Large intestine (tissue), 3 donors: ENCODE measurements around the gene R3HCC1L. TPM values are rescaled to one million over a fixed set of nuclear protein-coding genes. Genes with fewer than 3 reads are reported as not detected.
"Not testable (repeated sequence)": the region's sequence is repeated elsewhere in the genome, so short reads cannot be mapped to it uniquely, and the experiment has no call there.

Source experiments
- DNase-seq, 2 donors: peaks; one replicate each; pipeline versions ENCODE4 v3.0.0 to v3.0.0-alpha.2; 2013
- H3K27ac ChIP-seq: one replicate; pipeline ENCODE4 v1.5.1; 2013; ENCODE audit warnings: low read length
- H3K27me3 ChIP-seq: 2 replicates; pipeline ENCODE4 v1.6.1; 2013; ENCODE audit warnings: low read length; ENCODE audit not compliant: control insufficient read depth, insufficient read depth
- H3K36me3 ChIP-seq: 2 replicates; pipeline ENCODE4 v1.6.1; 2013; ENCODE audit warnings: low read length; ENCODE audit not compliant: control insufficient read depth, insufficient read depth
- H3K4me1 ChIP-seq: one replicate; pipeline ENCODE4 v1.6.1; 2013; ENCODE audit warnings: low read length; ENCODE audit not compliant: control insufficient read depth, insufficient read depth
- H3K4me3 ChIP-seq: one replicate; pipeline ENCODE4 v1.5.1; 2013; ENCODE audit warnings: low read length
- H3K9me3 ChIP-seq: one replicate; pipeline ENCODE4 v1.6.1; 2013; ENCODE audit warnings: mild to moderate bottlenecking, low read depth, low read length, moderate library complexity; ENCODE audit not compliant: control insufficient read depth
- WGBS: methylation state at CpG from one replicate; pipeline ENCODE4 v1.1.5; 2013; ENCODE audit warnings: low lambda C conversion rate; ENCODE audit not compliant: insufficient coverage; 5-methylcytosine and 5-hydroxymethylcytosine counted together
- polyA plus RNA-seq: library from polyadenylated mRNA; unstranded; fragments of 120-200 nt; gene quantifications from one replicate; pipeline ENCODE4 v1.2.1, GENCODE V29; 2013

R3HCC1L gene
- polyA plus RNA-seq, 1 donor: 18.2 TPM

GRCh38 chr10:98170249-98171117 lies 36.0 kb downstream of the R3HCC1L start:
- 100% methylated on average over 1 of the region's 3 CpGs for WGBS
- Histone ChIP-seq H3K9me3 (no peaks in the 10 kb centered on the region), H3K36me3 (peaks cover 27% of the 10 kb centered on the region), H3K4me3 (no peak overlapping the region), H3K27me3 (no peaks in the 10 kb centered on the region), H3K27ac (no peak overlapping the region), H3K4me1 (no peaks in the 10 kb centered on the region)
- peak; percentile 30 to 36 for DNase-seq

- H3K4me1 ChIP-seq: no peaks in the 10 kb centered on the region
- no peaks in the 10 kb centered on the region for H3K9me3 ChIP-seq
- no peaks in the 10 kb centered on the region for H3K27me3 ChIP-seq
- peaks cover 20% of the 10 kb centered on the region for H3K36me3 ChIP-seq
- no peak for DNase-seq
- no peak overlapping the region for H3K4me3 ChIP-seq
- H3K27ac ChIP-seq: no peak overlapping the region
- WGBS: no CpG with 5 or more reads among the region's 4 CpGs
Measured at GRCh38 chr10:98172073-98172472, 37.6 kb downstream of the R3HCC1L start.

DNA sequence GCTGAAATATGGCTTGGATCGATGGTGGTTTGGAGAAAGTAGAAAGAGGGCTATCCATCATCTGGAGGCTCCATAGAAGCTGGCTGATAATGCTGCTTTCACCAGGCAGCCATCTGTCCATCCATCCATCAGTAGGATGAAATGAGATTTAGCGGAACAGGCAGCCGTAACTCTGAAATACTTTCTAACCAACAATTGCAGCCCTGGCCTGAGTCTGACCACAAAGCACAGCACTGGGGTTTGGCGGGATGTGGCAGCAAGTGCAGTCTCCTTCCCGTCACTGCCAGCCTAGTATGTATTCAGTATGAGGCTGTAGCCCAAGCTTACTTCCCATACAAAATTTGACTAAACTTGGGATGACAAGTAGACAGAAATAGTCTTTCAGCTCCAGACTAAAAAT lies 38.0 kb downstream of the R3HCC1L start:
- Histone ChIP-seq H3K27me3 (no peaks in the 10 kb centered on the region), H3K4me1 (no peaks in the 10 kb centered on the region), H3K36me3 (peaks cover 17% of the 10 kb centered on the region), H3K27ac (no peak overlapping the region), H3K9me3 (no peaks in the 10 kb centered on the region), H3K4me3 (no peak overlapping the region)
- no peak for DNase-seq
- no CpG with 5 or more reads among the region's 5 CpGs for WGBS

DNA sequence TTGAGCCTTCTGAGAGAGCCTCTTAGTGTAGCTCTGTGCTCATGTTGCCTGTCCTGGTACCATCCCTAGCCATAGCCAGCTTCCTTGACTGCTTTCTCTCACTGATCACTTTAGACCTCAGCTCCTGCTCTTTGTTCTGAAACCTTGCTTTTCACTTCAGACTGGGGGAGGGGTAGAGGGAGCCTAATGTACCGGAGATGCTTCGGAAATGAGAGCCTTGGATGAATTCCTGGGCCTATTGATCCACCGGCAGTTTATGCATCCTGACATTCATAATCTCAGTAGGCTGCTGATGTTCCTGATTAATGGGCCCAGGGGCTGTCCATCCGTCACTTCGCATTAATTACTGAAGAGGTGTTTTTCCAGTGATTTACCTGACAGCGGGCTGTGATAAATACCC lies 38.8 kb downstream of the R3HCC1L start:
- H3K27ac ChIP-seq: no peak overlapping the region
- H3K27me3 ChIP-seq: no peaks in the 10 kb centered on the region
- H3K4me3 ChIP-seq: no peak overlapping the region
- no CpG with 5 or more reads among the region's 6 CpGs for WGBS
- H3K36me3 ChIP-seq: peaks cover 13% of the 10 kb centered on the region
- H3K9me3 ChIP-seq: no peaks in the 10 kb centered on the region
- DNase-seq: no peak
- H3K4me1 ChIP-seq: no peaks in the 10 kb centered on the region

- DNase-seq, H3K4me3 ChIP-seq, H3K27ac ChIP-seq, H3K27me3 ChIP-seq, H3K4me1 ChIP-seq, H3K9me3 ChIP-seq: not testable (repeated sequence)
- no CpG with 5 or more reads among the region's 14 CpGs for WGBS
- H3K36me3 ChIP-seq: peaks cover 21% of the 10 kb centered on the region
Measured at GRCh38 chr10:98182351-98182915, 48.0 kb downstream of the R3HCC1L start.

DNA sequence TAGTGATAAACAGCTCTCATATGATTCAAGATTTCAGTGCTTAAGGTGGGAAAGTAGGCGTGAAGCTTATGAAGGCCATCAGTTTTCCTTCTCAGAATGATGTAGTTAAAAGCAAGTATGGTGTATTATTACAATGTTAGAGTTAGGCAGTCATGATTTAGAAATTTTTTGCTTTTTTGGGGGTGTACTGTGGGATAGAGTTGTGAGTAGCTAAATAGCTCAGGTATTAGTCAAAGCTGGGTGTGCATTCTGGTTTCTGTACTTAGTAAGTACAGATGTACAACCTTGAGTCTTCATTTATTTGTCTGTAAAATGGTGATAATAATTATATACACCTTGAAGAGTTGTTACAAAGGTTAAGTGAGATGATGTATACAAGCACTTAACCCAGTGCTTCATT lies 52.2 kb downstream of the R3HCC1L start:
- H3K9me3 ChIP-seq: no peaks in the 10 kb centered on the region
- H3K27me3 ChIP-seq: no peaks in the 10 kb centered on the region
- no peak overlapping the region for H3K27ac ChIP-seq
- no peak overlapping the region for H3K4me3 ChIP-seq
- H3K4me1 ChIP-seq: no peaks in the 10 kb centered on the region
- WGBS: no CpG with 5 or more reads among the region's 1 CpG
- H3K36me3 ChIP-seq: peaks cover 21% of the 10 kb centered on the region
- no peak for DNase-seq

- H3K4me3 ChIP-seq, H3K4me1 ChIP-seq, H3K27me3 ChIP-seq, H3K27ac ChIP-seq, DNase-seq, H3K9me3 ChIP-seq, H3K36me3 ChIP-seq: not testable (repeated sequence)
- no CpG with 5 or more reads among the region's 4 CpGs for WGBS
Measured at GRCh38 chr10:98190773-98191172, 56.3 kb downstream of the R3HCC1L start.

GRCh38 chr10:98193037-98193436 lies 58.6 kb downstream of the R3HCC1L start:
- H3K4me3 ChIP-seq: no peak overlapping the region
- H3K9me3 ChIP-seq: no peaks in the 10 kb centered on the region
- no peaks in the 10 kb centered on the region for H3K36me3 ChIP-seq
- no peaks in the 10 kb centered on the region for H3K27me3 ChIP-seq
- no peak overlapping the region for H3K27ac ChIP-seq
- no peak for DNase-seq
- WGBS: 100% methylated on average over 1 of the region's 2 CpGs
- no peaks in the 10 kb centered on the region for H3K4me1 ChIP-seq

GRCh38 chr10:98194633-98195032 lies 60.2 kb downstream of the R3HCC1L start:
- H3K4me3 ChIP-seq: no peak overlapping the region
- no peak overlapping the region for H3K27ac ChIP-seq
- H3K9me3 ChIP-seq: no peaks in the 10 kb centered on the region
- DNase-seq: no peak
- whole genome bisulfite sequencing: 95% methylated on average over 3 of the region's 3 CpGs
- H3K27me3 ChIP-seq: no peaks in the 10 kb centered on the region
- H3K36me3 ChIP-seq: no peaks in the 10 kb centered on the region
- no peaks in the 10 kb centered on the region for H3K4me1 ChIP-seq

GRCh38 chr10:98195120-98195519 lies 60.7 kb downstream of the R3HCC1L start:
- no peaks in the 10 kb centered on the region for H3K36me3 ChIP-seq
- 80% methylated on average over 1 of the region's 1 CpG for WGBS
- DNase-seq: no peak
- no peaks in the 10 kb centered on the region for H3K9me3 ChIP-seq
- H3K4me1 ChIP-seq: no peaks in the 10 kb centered on the region
- H3K27ac ChIP-seq: no peak overlapping the region
- no peaks in the 10 kb centered on the region for H3K27me3 ChIP-seq
- H3K4me3 ChIP-seq: no peak overlapping the region

- H3K36me3 ChIP-seq: no peaks in the 10 kb centered on the region
- no peaks in the 10 kb centered on the region for H3K9me3 ChIP-seq
- H3K4me1 ChIP-seq: no peaks in the 10 kb centered on the region
- H3K4me3 ChIP-seq: no peak overlapping the region
- no peak for DNase-seq
- H3K27ac ChIP-seq: no peak overlapping the region
- 92% methylated on average over 3 of the region's 6 CpGs for WGBS
- H3K27me3 ChIP-seq: no peaks in the 10 kb centered on the region
Measured at GRCh38 chr10:98196985-98197384, 62.5 kb downstream of the R3HCC1L start.
